GM18861 (cell line): ENCODE results near the gene PDS5A.
"Not testable (repeated sequence)": the region's sequence is repeated elsewhere in the genome, so short reads cannot be mapped to it uniquely, and the experiment has no call there.

Source experiments
- ATAC-seq: cut with Tn5 transposase; IDR thresholded peaks from one replicate; pipeline ENCODE4 v1.9.1; 2021; ENCODE audit not compliant: unreplicated experiment

The PDS5A gene

GRCh38 chr4:39908284-39908683 lies 69.4 kb downstream of the PDS5A start:
- no peak for ATAC-seq

- no peak for ATAC-seq
Observed at GRCh38 chr4:39905656-39906055, 72.1 kb downstream of the PDS5A start.

DNA sequence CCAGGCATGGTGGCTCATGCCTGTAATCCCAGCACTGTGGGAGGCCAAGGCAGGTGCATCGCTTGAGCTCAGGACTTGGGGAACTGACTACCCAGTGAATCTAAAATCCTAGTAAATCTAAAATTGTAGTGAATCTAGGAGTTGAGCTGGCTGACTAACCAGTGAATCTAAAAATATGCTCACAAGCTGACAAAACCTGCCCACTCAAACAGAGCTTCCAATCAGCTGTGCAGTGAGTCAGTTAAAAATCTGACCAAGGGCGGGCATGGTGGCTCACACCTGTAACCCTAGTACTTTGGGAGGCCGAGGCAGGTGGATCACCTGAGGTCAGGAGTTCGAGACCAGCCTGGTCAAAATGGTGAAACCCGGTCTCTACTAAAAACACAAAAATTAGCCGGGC lies 72.7 kb downstream of the PDS5A start:
- ATAC-seq, result not testable (repeated sequence)

DNA sequence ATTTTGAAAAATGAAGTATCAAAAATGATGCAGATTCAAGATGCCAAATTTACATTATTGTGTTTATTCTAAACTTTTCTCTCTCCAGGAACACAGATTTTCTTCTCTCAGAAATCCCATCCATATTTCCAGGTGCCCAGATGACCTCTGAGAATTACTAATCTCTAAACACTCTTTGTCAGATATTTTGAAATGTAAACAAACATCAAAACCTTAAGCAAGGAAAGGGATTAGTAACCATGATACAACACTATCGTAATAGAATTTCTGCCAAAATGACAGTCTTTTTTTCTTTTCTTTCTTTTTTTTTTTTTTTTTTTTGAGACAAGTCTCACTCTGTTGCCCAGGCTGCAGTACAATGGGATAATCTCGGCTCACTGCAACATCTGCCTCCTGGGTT lies 76.7 kb downstream of the PDS5A start:
- ATAC-seq, result no peak

- ATAC-seq, result no peak
Observed at GRCh38 chr4:39899291-39899690, 78.4 kb downstream of the PDS5A start.

- ATAC-seq, result no peak
Observed at GRCh38 chr4:39898015-39898414, 79.7 kb downstream of the PDS5A start.

DNA sequence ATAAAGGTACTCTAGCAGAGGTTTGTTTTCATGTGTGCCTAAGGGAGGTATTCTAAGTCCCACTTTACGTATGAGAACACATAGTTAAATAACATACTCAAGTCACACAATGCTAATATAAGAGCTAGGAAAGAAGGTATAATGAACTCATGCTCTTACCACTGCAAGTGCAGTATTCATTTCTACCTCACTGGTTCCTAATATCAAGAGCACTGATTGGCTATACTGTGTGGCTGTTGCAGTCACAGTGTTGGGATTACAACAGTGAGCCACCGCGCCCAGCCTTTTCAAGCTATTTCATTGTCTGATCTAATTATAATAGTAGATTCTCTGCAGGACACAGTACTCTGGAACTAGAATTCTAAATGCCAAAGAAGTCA lies 84.0 kb downstream of the PDS5A start:
- ATAC-seq, result no peak

GRCh38 chr4:39892988-39893692 lies 84.6 kb downstream of the PDS5A start:
- no peak for ATAC-seq

- ATAC-seq, result no peak
Observed at GRCh38 chr4:39889226-39889625, 88.5 kb downstream of the PDS5A start.

- ATAC-seq, result no peak
Observed at GRCh38 chr4:39888541-39888940, 89.2 kb downstream of the PDS5A start.

- ATAC-seq, result no peak
Observed at GRCh38 chr4:39883646-39884045, 94.1 kb downstream of the PDS5A start.

DNA sequence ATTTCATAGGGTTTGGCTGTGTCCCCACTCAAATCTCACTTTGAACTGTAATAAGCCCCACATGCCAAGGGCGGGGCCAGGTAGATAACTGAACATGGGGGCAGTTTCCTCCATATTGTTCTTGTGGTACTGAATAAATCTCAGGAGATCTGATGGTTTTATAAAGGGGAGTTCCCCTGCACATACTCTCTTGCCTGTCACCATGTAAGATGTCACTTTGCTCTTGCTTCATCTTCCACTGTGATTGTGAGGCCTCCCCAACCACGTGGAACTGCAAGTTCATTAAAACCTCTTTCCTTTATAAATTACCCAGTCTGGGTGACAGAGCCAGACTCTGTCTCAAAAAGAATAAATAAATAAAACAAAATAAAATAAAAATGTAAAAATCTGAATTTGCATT lies 95.9 kb downstream of the PDS5A start:
- ATAC-seq, result no peak

- no peak for ATAC-seq
Observed at GRCh38 chr4:39877971-39878370, 99.7 kb downstream of the PDS5A start.

DNA sequence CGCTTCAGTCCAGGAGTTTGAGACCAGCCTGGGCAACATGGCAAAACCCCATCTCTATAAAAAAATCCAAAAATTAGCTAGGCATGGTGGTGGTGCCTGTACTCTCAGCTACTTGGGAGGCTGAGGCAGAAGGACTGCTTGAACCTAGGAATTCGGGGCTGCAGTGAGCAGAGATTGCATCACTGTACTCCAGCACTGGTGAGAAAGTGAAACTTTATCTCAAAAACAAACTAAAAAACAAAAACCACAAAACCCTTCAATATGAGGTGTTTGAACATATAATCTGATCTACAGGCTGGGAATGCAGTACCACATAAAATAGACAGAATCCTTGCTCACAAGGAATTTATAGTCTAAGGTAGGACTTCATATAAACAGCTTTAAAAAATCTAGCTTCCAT lies 103.9 kb downstream of the PDS5A start:
- no peak for ATAC-seq

GRCh38 chr4:39865280-39865679 lies 112.4 kb downstream of the PDS5A start:
- ATAC-seq, result no peak

DNA sequence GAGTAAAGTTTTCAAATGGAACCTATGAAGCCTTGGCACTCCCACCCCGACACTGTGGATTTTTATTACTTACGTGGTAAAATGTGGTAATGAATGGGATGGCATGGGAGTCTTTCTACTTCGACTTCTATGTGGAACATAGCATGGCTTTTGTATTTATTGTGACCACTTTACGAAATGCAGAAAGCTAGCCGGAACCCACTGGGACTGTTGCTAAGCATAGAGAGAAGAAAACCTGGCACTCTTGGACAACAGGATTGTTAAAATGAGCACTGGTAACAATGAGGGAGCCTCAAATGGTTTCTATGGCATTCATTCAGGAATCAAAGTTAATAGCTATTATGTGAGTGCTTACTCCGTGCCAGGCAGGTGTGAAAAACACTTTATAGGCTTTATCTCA lies 113.3 kb downstream of the PDS5A start:
- no peak for ATAC-seq

DNA sequence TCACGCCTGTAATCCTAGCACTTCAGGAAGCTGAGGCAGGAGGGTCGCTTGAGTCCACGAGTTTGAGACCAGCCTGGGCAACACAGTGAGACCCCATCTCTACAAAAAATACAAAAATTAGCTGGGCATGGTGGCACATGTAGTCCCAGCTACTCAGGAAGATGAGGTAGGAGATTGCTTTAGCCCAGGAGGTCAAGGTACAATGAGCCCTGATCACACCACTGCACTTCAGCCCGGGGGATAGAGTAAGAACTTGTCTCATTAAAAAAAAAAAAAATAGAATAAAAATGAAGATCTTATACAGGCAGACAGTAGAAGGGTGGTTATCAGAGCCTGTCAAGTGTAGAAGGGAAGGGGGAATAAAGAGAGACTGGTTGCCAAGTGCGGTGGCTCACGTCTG lies 116.9 kb downstream of the PDS5A start:
- ATAC-seq, result no peak

- no peak for ATAC-seq
Observed at GRCh38 chr4:39855909-39856512, 121.7 kb downstream of the PDS5A start.

- no peak for ATAC-seq
Observed at GRCh38 chr4:39852636-39853035, 125.1 kb downstream of the PDS5A start.

DNA sequence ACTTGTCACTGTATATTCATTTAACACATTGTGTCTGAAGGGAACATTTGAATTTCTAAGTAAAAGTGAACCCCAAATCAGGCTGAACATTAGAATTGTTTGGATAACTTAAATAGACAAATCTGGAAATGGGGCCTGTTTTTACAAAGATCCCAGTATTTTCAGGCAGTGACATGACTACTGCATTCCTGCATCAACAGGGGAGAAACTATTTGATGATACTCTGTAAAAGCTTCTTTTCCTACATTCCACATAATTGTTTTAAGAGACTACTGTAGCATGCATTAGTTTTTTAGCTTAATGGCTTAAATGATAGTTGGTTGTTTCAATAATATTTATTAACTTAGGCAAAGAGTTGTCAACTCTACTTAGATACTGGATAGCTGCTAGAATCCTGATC lies 127.0 kb downstream of the PDS5A start:
- no peak for ATAC-seq

DNA sequence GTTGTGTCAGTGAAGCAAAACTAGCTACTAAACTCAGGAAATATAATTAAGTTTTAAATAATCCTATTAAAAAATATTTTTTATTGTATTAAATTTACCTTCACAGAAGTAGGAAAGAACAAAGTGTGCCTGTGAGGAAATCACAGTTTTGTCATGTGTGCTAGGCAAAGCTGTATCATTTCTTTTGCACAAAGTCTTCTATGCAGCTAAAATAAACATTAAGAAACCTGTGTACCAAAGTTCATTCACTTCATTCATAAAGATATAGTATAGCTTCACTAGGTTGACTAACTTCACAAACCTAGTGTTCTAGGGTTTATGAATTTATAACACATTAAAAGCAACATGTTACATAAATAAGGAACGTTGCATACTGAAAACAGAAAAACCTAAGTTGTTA lies 131.0 kb downstream of the PDS5A start:
- no peak for ATAC-seq

- no peak for ATAC-seq
Observed at GRCh38 chr4:39846120-39846519, 131.6 kb downstream of the PDS5A start.

DNA sequence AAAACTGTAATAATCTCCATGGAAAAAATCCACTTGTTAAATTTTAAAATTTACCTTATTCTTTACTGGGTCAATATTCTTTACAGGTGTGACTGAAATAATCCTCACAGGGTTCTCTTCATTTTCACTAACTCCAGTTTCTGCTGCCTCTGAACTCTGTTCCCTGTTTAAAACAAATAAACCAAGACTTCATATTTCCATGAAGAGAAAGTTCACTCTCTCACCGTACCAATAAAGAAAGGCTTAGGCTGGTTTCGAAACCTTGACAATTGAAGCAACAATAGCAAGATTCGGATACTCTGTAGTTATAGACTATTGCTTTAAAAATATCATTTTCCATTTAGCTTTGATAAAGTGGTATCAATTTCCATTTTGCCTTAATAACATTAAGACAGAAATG lies 135.8 kb downstream of the PDS5A start:
- ATAC-seq, result no peak
